Measurements from ENCODE around the gene PEX11G. TPM values are rescaled to one million over a fixed set of nuclear protein-coding genes. Genes with fewer than 3 reads are reported as not detected.

The PEX11G gene
- polyA plus RNA-seq, 1 donor from 2014 or later = 1.3 TPM

DNA sequence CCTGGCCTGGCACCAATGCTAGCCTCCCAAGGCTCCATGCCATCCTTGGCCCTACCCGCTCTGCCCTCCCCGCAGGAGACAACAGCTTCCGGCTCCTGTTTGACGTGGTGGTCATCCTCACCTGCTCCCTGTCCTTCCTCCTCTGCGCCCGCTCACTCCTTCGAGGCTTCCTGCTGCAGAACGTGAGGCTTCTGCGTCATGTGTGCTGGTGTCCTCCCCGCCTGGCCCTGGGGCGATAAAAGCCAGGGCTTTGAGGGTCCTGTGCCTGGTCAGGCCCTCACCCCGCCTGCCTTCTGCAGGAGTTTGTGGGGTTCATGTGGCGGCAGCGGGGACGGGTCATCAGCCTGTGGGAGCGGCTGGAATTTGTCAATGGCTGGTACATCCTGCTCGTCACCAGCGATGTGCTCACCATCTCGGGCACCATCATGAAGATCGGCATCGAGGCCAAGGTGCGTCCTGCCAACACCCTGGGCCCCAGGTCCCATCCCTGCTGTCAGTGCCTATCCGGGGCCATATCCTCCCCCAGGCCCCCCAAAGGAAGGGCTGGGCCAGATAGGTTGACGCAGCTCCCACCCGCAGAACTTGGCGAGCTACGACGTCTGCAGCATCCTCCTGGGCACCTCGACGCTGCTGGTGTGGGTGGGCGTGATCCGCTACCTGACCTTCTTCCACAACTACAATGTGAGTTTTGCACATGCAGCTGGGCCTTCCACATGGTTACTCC, 39.8 kb upstream of the PEX11G start:
- Histone ChIP-seq H3K27me3 (ENCODE audit: insufficient read depth, low read depth, low read length) (no peaks in the 10 kb centered on the region), H3K4me3 (ENCODE audit: low read length) (no peak overlapping the region), H3K9ac (ENCODE audit: low read length) (no peak overlapping the region), H3K9me2 (ENCODE audit: insufficient read depth, low read length) (no peaks in the 10 kb centered on the region), H3K9me3 (ENCODE audit: low read length) (no peaks in the 10 kb centered on the region), H3K4me2 (ENCODE audit: low read length) (no peak overlapping the region), H3K27ac (ENCODE audit: low read length) (no peak overlapping the region), H3K79me2 (replicated peaks; ENCODE audit: insufficient read depth, low read length) (no peaks in the 10 kb centered on the region), H3F3A (ENCODE audit: insufficient read depth, low read length, poor library complexity, severe bottlenecking) (no peaks in the 10 kb centered on the region), H3K36me3 (ENCODE audit: insufficient read depth, low read length) (no peaks in the 10 kb centered on the region), H4K20me1 (ENCODE audit: insufficient read depth) (no peaks in the 10 kb centered on the region), H2AFZ (ENCODE audit: low read depth, low read length) (no peak overlapping the region)
- no peak for TF ChIP-seq RAD21 (conservative IDR thresholded peaks at IDR 0.05)
- TF ChIP-seq TAF1 (IDR thresholded peaks at IDR 0.05; ENCODE audit: low read depth) = no peak
- TF ChIP-seq CTCF (IDR thresholded peaks at IDR 0.05; ENCODE audit: poor library complexity, severe bottlenecking) = no peak
- no peak for TF ChIP-seq MXI1 (conservative IDR thresholded peaks at IDR 0.05; ENCODE audit: poor library complexity, severe bottlenecking)
- no peak for TF ChIP-seq EZH2 (IDR thresholded peaks at IDR 0.05; ENCODE audit: borderline replicate concordance, insufficient read depth, low read length, poor library complexity, severe bottlenecking)
- TF ChIP-seq REST (IDR thresholded peaks at IDR 0.05; ENCODE audit: borderline replicate concordance) = no peak
- TF ChIP-seq SMC3 (conservative IDR thresholded peaks at IDR 0.05; ENCODE audit: poor library complexity) = no peak
- no peak for TF ChIP-seq EP300 (conservative IDR thresholded peaks at IDR 0.05; ENCODE audit: poor library complexity, severe bottlenecking)
- no peak for TF ChIP-seq POLR2AphosphoS5 (IDR thresholded peaks at IDR 0.05)

DNA sequence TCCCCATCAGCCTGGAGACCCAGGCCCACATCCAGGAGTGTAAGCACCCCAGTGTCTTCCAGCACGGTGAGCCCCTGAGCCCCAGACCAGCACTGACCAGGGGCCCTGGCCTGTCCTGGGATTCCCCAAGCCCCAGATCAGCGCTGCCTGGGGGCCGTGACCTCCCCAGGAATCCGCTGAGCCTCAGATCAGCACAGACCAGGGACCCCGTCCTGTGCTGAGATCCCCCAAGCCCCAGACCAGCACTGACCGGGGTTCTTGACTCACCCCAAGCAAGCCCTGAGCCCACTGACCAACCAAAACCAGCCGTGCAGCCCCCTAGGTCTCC, 39.3 kb upstream of the PEX11G start:
- Histone ChIP-seq H3K36me3 (ENCODE audit: insufficient read depth, low read length) (no peaks in the 10 kb centered on the region), H3K4me3 (ENCODE audit: low read length) (no peak overlapping the region), H4K20me1 (ENCODE audit: insufficient read depth) (no peaks in the 10 kb centered on the region), H3K9ac (ENCODE audit: low read length) (no peak overlapping the region), H3K27ac (ENCODE audit: low read length) (no peak overlapping the region), H3F3A (ENCODE audit: insufficient read depth, low read length, poor library complexity, severe bottlenecking) (no peaks in the 10 kb centered on the region), H3K79me2 (replicated peaks; ENCODE audit: insufficient read depth, low read length) (no peaks in the 10 kb centered on the region), H3K4me2 (ENCODE audit: low read length) (no peak overlapping the region), H3K9me2 (ENCODE audit: insufficient read depth, low read length) (no peaks in the 10 kb centered on the region), H3K27me3 (ENCODE audit: insufficient read depth, low read depth, low read length) (no peaks in the 10 kb centered on the region), H2AFZ (ENCODE audit: low read depth, low read length) (no peak overlapping the region), H3K9me3 (ENCODE audit: low read length) (no peaks in the 10 kb centered on the region)
- no peak for TF ChIP-seq TAF1 (IDR thresholded peaks at IDR 0.05; ENCODE audit: low read depth)
- TF ChIP-seq REST (IDR thresholded peaks at IDR 0.05; ENCODE audit: borderline replicate concordance) = no peak
- no peak for TF ChIP-seq MXI1 (conservative IDR thresholded peaks at IDR 0.05; ENCODE audit: poor library complexity, severe bottlenecking)
- TF ChIP-seq EZH2 (IDR thresholded peaks at IDR 0.05; ENCODE audit: borderline replicate concordance, insufficient read depth, low read length, poor library complexity, severe bottlenecking) = no peak
- no peak for TF ChIP-seq POLR2AphosphoS5 (IDR thresholded peaks at IDR 0.05)
- TF ChIP-seq RAD21 (conservative IDR thresholded peaks at IDR 0.05) = no peak
- no peak for TF ChIP-seq SMC3 (conservative IDR thresholded peaks at IDR 0.05; ENCODE audit: poor library complexity)
- no peak for TF ChIP-seq EP300 (conservative IDR thresholded peaks at IDR 0.05; ENCODE audit: poor library complexity, severe bottlenecking)
- no peak for TF ChIP-seq CTCF (IDR thresholded peaks at IDR 0.05; ENCODE audit: poor library complexity, severe bottlenecking)
